A549 (cell line): ENCODE measurements around the gene ACSBG1. TPM values are rescaled to one million over a fixed set of nuclear protein-coding genes. Genes with fewer than 3 reads are reported as not detected.

Experiments used
- ATAC-seq, 2 experiments: fragments of 200-7000 bp in 1 of 2; fragments of >200 bp in 1 of 2; cut with Nextera tagmentation in 1 of 2; cut with Tn5 transposase in 1 of 2; 3 replicates each; pipeline versions ENCODE4 v1.8.0 to v1.9.1; 2018 to 2020; ENCODE audit warnings: mild to moderate bottlenecking in 1 of 2, moderate library complexity in 1 of 2
- CTCF ChIA-PET: fragments of 300-600 bp; sonication (Branson Sonifier 250); formaldehyde crosslinking; extraction: SDS; loops from one replicate; lab custom pipeline; 2021; ENCODE audit warnings: antibody characterized with exemption, inconsistent platforms; lab: Yijun Ruan, JAX
- POLR2A ChIA-PET: fragments of 350-600 bp; formaldehyde crosslinking; extraction: SDS; loops from one replicate; lab custom pipeline; 2021; ENCODE audit warnings: antibody characterized with exemption, inconsistent platforms; lab: Yijun Ruan, JAX
- DNase-seq, 2 experiments: peaks; one replicate each; pipeline versions ENCODE4 v3.0.0 to v3.0.0-alpha.2; 2011 to 2016; ENCODE audit warnings: low read depth in 1 of 2, low spot score in 1 of 2
- FAIRE-seq: peaks from 2 replicates; lab custom pipeline; 2011; peaks lifted over from hg19 to GRCh38; lab: Jason Lieb, UNC
- H3K27ac ChIP-seq, 2 experiments: fragments of >200 bp; sonication (Bioruptor Twin); formaldehyde crosslinking; 3 replicates each; pipeline ENCODE4 v1.5.1; 2016 to 2017
- H3K4me1 ChIP-seq: fragments of >200 bp; sonication (Bioruptor Twin); formaldehyde crosslinking; 3 replicates; pipeline ENCODE4 v1.6.1; 2016
- H3K4me2 ChIP-seq: fragments of >200 bp; sonication (Bioruptor Twin); formaldehyde crosslinking; 3 replicates; pipeline ENCODE4 v1.6.1; 2016
- H3K4me3 ChIP-seq: fragments of >200 bp; sonication (Bioruptor Twin); formaldehyde crosslinking; 3 replicates; pipeline ENCODE4 v1.5.1; 2016
- H3K9me3 ChIP-seq: fragments of >200 bp; sonication (Bioruptor Twin); formaldehyde crosslinking; 3 replicates; pipeline ENCODE4 v1.6.1; 2016
- BCL3 ChIP-seq: fragments of >200 bp; sonication (Bioruptor Twin); formaldehyde crosslinking; IDR thresholded peaks from 3 replicates; pipeline ENCODE4 v1.6.1; 2016
- CEBPB ChIP-seq, 2 experiments: fragments of >200 bp in 1 of 2; sonication (Bioruptor Twin) in 1 of 2; formaldehyde crosslinking in 1 of 2; IDR thresholded peaks; 2 replicates each; pipeline ENCODE4 v1.6.1; 2012 to 2016
- CTCF ChIP-seq: fragments of >200 bp; sonication (Bioruptor Twin); formaldehyde crosslinking; IDR thresholded peaks from 3 replicates; pipeline ENCODE4 v1.5.1; 2016
- ELK1 ChIP-seq: fragments of 150-350 bp; IDR thresholded peaks from 2 replicates; pipeline ENCODE4 v1.6.1; 2014; ENCODE audit warnings: low read depth, mild to moderate bottlenecking, low read length
- EP300 ChIP-seq, 2 experiments: fragments of >200 bp; sonication (Bioruptor Twin); formaldehyde crosslinking; IDR thresholded peaks; 2 replicates in 1 of 2; 3 replicates in 1 of 2; pipeline ENCODE4 v1.6.1; 2016 to 2017
- ESRRA ChIP-seq: fragments of 150-350 bp; IDR thresholded peaks from 2 replicates; pipeline ENCODE4 v1.6.1; 2014; ENCODE audit warnings: mild to moderate bottlenecking, low read length, borderline replicate concordance
- FOXS1 ChIP-seq: fragments of 250-450 bp; sonication (Bioruptor Pico); IDR thresholded peaks from 2 replicates; pipeline ENCODE4 v1.5.0; 2020; ENCODE audit warnings: mild to moderate bottlenecking, moderate library complexity
- GATA3 ChIP-seq: IDR thresholded peaks from 2 replicates; pipeline ENCODE4 v1.6.1; 2012; ENCODE audit warnings: borderline replicate concordance
- HMGXB4 ChIP-seq: fragments of 250-450 bp; sonication (Bioruptor Pico); IDR thresholded peaks from 2 replicates; pipeline ENCODE4 v1.5.0; 2021; ENCODE audit warnings: mild to moderate bottlenecking, moderate library complexity, borderline replicate concordance
- HOXB5 ChIP-seq: fragments of 250-450 bp; sonication (Bioruptor Pico); IDR thresholded peaks from 2 replicates; pipeline ENCODE4 v1.5.0; 2020; ENCODE audit warnings: mild to moderate bottlenecking, moderate library complexity
- KDM5A ChIP-seq: fragments of 200-600 bp; sonication (generic); IDR thresholded peaks from 2 replicates; pipeline ENCODE4 v1.6.1; 2016; ENCODE audit warnings: antibody characterized with exemption, mild to moderate bottlenecking
- MAFK ChIP-seq: fragments of 450-650 bp; IDR thresholded peaks from 2 replicates; pipeline ENCODE4 v1.6.1; 2014; ENCODE audit not compliant: partially characterized antibody
- POLR2A ChIP-seq: IDR thresholded peaks from 2 replicates; pipeline ENCODE4 v1.6.1; 2012; ENCODE audit warnings: mild to moderate bottlenecking, low read length
- RAD21 ChIP-seq, 2 experiments: fragments of >200 bp in 1 of 2; sonication (Bioruptor Twin) in 1 of 2; formaldehyde crosslinking in 1 of 2; IDR thresholded peaks in 1 of 2; conservative IDR thresholded peaks in 1 of 2; 2 replicates in 1 of 2; 3 replicates in 1 of 2; pipeline ENCODE4 v1.6.1; 2012 to 2018; ENCODE audit warnings: inconsistent platforms in 1 of 2
- REST ChIP-seq: fragments of 200-600 bp; sonication (generic); IDR thresholded peaks from 2 replicates; pipeline ENCODE4 v1.6.1; 2016; ENCODE audit warnings: antibody characterized with exemption, mild to moderate bottlenecking, moderate library complexity
- SMC3 ChIP-seq: fragments of >200 bp; sonication (Bioruptor Twin); formaldehyde crosslinking; IDR thresholded peaks from 3 replicates; pipeline ENCODE4 v1.6.1; 2018; ENCODE audit warnings: inconsistent platforms
- SREBF2 ChIP-seq: fragments of 450-650 bp; IDR thresholded peaks from 2 replicates; pipeline ENCODE4 v1.6.1; 2014; ENCODE audit warnings: mild to moderate bottlenecking, moderate library complexity
- ZFP36 ChIP-seq: fragments of 450-650 bp; IDR thresholded peaks from 2 replicates; pipeline ENCODE4 v1.6.1; 2014; ENCODE audit warnings: borderline replicate concordance; ENCODE audit not compliant: partially characterized antibody
- WGBS: methylation state at CpG from one replicate; pipeline ENCODE4 v1.1.6; 2017; ENCODE audit errors: missing lambda C conversion rate; 5-methylcytosine and 5-hydroxymethylcytosine counted together
- polyA plus RNA-seq, 4 experiments: library from polyadenylated mRNA; depleted of rRNA in 3 of 4; stranded (reverse); fragments of >200 nt; fragmentation: RNase III in 1 of 4; extraction: RNeasy Plus Mini Kit Qiagen cat#74134 plus additional on column Dnase treatment in 1 of 4; gene quantifications; 2 replicates in 3 of 4; 3 replicates in 1 of 4; pipeline ENCODE4 v1.2.3, GENCODE V29; 2011 to 2017

The ACSBG1 gene
- polyA plus RNA-seq, 2 of the 4 experiments (the other 2 are of a cell fraction), result 0.15 to 0.21 TPM

- no peak for FAIRE-seq
- CTCF ChIA-PET, result interaction anchor here (0.8 to 2.4 kb wide), 9 partner anchors 16 to 351 kb away, joined by 3 to 11 read pairs (median 4); no protein-coding TSS in a partner anchor
Observed at GRCh38 chr15:78261062-78261461, 26.7 kb upstream of the ACSBG1 start.

GRCh38 chr15:78260489-78260888 is 26.1 kb upstream of the ACSBG1 start:
- ChIA-PET CTCF (interaction anchor here (0.6 to 2.4 kb wide), 7 partner anchors 16 to 260 kb away, joined by 3 to 11 read pairs (median 4); no protein-coding TSS in a partner anchor), POLR2A (no interaction called here)
- Histone ChIP-seq H3K9me3 (no peaks in the 10 kb centered on the region), H3K4me2 (no peak overlapping the region), H3K4me3 (no peak overlapping the region), H3K4me1 (no peaks in the 10 kb centered on the region), H3K27ac (no peak overlapping the region)
- DNase-seq, result no peak
- TF ChIP-seq MAFK, result no peak
- WGBS, result 58% methylated on average over 2 of the region's 2 CpGs
- FAIRE-seq, result no peak
- no peak for ATAC-seq

More at GRCh38 chr15:78261062-78261461, 26.7 kb upstream of the ACSBG1 start:
- POLR2A ChIA-PET, result interaction anchor here (1.0 kb wide), 1 partner anchor 39 kb away, joined by 8 read pairs; the partner anchor contains the start of gene SKIC8
- WGBS, result 88% methylated on average over 3 of the region's 3 CpGs
- Histone ChIP-seq H3K4me2 (no peak overlapping the region), H3K27ac (no peak overlapping the region), H3K4me3 (no peak overlapping the region), H3K9me3 (no peaks in the 10 kb centered on the region), H3K4me1 (no peaks in the 10 kb centered on the region)
- TF ChIP-seq POLR2A (no peak), FOXS1 (CRISPR knock-in tag) (no peak), CEBPB (IDR thresholded peaks at IDR 0.05) (no peak), SREBF2 (no peak), HMGXB4 (CRISPR knock-in tag) (no peak), GATA3 (no peak), ELK1 (no peak), ESRRA (no peak), BCL3 (no peak), EP300 (IDR thresholded peaks at IDR 0.05) (no peak), CTCF (no peak), HOXB5 (CRISPR knock-in tag) (no peak), SMC3 (no peak), RAD21 (conservative IDR thresholded peaks at IDR 0.05 in 1 of 2, IDR thresholded peaks at IDR 0.05 in 1 of 2) (no peak)
- no peak for ATAC-seq
- no peak for DNase-seq

GRCh38 chr15:78259232-78259631 is 24.9 kb upstream of the ACSBG1 start:
- 35% methylated on average over 3 of the region's 3 CpGs for WGBS
- Histone ChIP-seq H3K27ac (no peak overlapping the region), H3K4me3 (no peak overlapping the region), H3K9me3 (no peaks in the 10 kb centered on the region), H3K4me2 (no peak overlapping the region), H3K4me1 (no peaks in the 10 kb centered on the region)
- POLR2A ChIA-PET, result no interaction called here
- no peak for TF ChIP-seq GATA3
- no peak for TF ChIP-seq ZFP36
- TF ChIP-seq KDM5A, result no peak
- TF ChIP-seq REST, result no peak
- DNase-seq (no peak), FAIRE-seq (no peak), ATAC-seq (no peak)
- CTCF ChIA-PET, result interaction anchor here (1.1 to 3.1 kb wide), 2 partner anchors 17 to 82 kb away, joined by 4 to 26 read pairs; no protein-coding TSS in a partner anchor
